ENCODE data around the gene TLDC2. TPM values are rescaled to one million over a fixed set of nuclear protein-coding genes. Genes with fewer than 3 reads are reported as not detected.

Gene TLDC2
- total and polyA plus RNA-seq, 2 of the 8 experiments (the other 6 are each of a cell fraction or from before 2014, with no cell fraction given), result 0.29 to 0.34 TPM

- H3K9me3 ChIP-seq (ENCODE audit: insufficient read depth in 2 of 2, low read depth in 1 of 2, low read length in 1 of 2), result no peaks in the 10 kb centered on the region
- H2BK15ac ChIP-seq (ENCODE audit: low read length), result no peak overlapping the region
- CTCF ChIA-PET (ENCODE audit: partially characterized antibody), result interaction anchor here (0.6 to 2.3 kb wide), 2 partner anchors 28 to 1024 kb away, joined by 3 to 8 read pairs; no protein-coding TSS in a partner anchor
- no peak overlapping the region for H2BK20ac ChIP-seq (ENCODE audit: low read length)
- DNase-seq (ENCODE audit: low read depth in 1 of 2, low spot score in 2 of 2), result no peak
- FAIRE-seq, result no peak
- WGBS, 2 experiments (ENCODE audit: extremely low coverage in 1 of 2, insufficient coverage in 1 of 2, insufficient read length in 1 of 2, insufficient replicate concordance in 2 of 2, low coverage in 1 of 2, low lambda C conversion rate in 2 of 2, missing lambda C conversion rate in 1 of 2), result 89% methylated on average over 2 of the region's 2 CpGs; no CpG with 5 or more reads in 1 of the 2 experiments
- H2AK5ac ChIP-seq (ENCODE audit: low read depth, low read length), result no peak overlapping the region
- H3K23me2 ChIP-seq (ENCODE audit: low read depth, low read length), result no peaks in the 10 kb centered on the region
- no peak overlapping the region for H3K56ac ChIP-seq (replicated peaks; ENCODE audit: insufficient read length, low read depth, low read length)
- no peak overlapping the region for H3K23ac ChIP-seq (ENCODE audit: insufficient read length)
- H3K18ac ChIP-seq (ENCODE audit: extremely low read depth, low read length), result no peak overlapping the region
- H3K27me3 ChIP-seq (replicated peaks in 1 of 4; ENCODE audit: control insufficient read depth in 3 of 4, extremely low read depth in 1 of 4, insufficient read depth in 3 of 4, low read length in 3 of 4), result no peaks in the 10 kb centered on the region
- no peaks in the 10 kb centered on the region for H4K20me1 ChIP-seq (replicated peaks in 1 of 2; ENCODE audit: control insufficient read depth in 1 of 2, insufficient read depth in 2 of 2, low read length in 2 of 2)
- H2BK120ac ChIP-seq (replicated peaks; ENCODE audit: low read depth, low read length), result no peak overlapping the region
- no peak overlapping the region for H3K9ac ChIP-seq (replicated peaks in 1 of 4; ENCODE audit: extremely low read depth in 1 of 4, low read depth in 3 of 4, low read length in 3 of 4)
- no peak overlapping the region for H2BK12ac ChIP-seq (ENCODE audit: low read depth, low read length)
- H3K4me2 ChIP-seq (ENCODE audit: insufficient read depth in 1 of 2, low read depth in 2 of 2, low read length in 2 of 2), result no peak overlapping the region
- H3K4me1 ChIP-seq (replicated peaks in 1 of 4; ENCODE audit: control insufficient read depth in 3 of 4, insufficient read depth in 4 of 4, low read length in 3 of 4), result peaks cover 0 to 6% (median 2%) of the 10 kb centered on the region in 4 experiments; a peak in 4 of 7 replicates
- no peaks in the 10 kb centered on the region for H3K79me2 ChIP-seq (ENCODE audit: control insufficient read depth in 1 of 2, insufficient read depth in 2 of 2, low read length in 2 of 2)
- no peak overlapping the region for H2AFZ ChIP-seq (ENCODE audit: low read length)
- H4K91ac ChIP-seq (replicated peaks; ENCODE audit: insufficient read length, low read length), result no peak overlapping the region
- H3K27ac ChIP-seq (ENCODE audit: low read depth, low read length), result no peak overlapping the region
- POLR2A ChIA-PET (ENCODE audit: partially characterized antibody), result no interaction called here
- no peak overlapping the region for H3K4ac ChIP-seq (replicated peaks; ENCODE audit: insufficient read length, low read depth, low read length)
- H3K14ac ChIP-seq (ENCODE audit: insufficient read length), result no peak overlapping the region
- H4K8ac ChIP-seq (ENCODE audit: extremely low read depth, insufficient read depth, low read length), result no peak overlapping the region
- no peak overlapping the region for H2BK5ac ChIP-seq (ENCODE audit: low read depth, low read length)
- no peaks in the 10 kb centered on the region for H3K79me1 ChIP-seq (ENCODE audit: low read depth, low read length)
- peaks cover 0 to 36% (median 2%) of the 10 kb centered on the region in 4 experiments; a peak in 6 of 8 replicates for H3K36me3 ChIP-seq (ENCODE audit: control insufficient read depth in 2 of 4, insufficient read depth in 4 of 4, low read length in 3 of 4)
- no peak overlapping the region for H3K4me3 ChIP-seq (ENCODE audit: extremely low read depth in 1 of 4, insufficient read depth in 2 of 4, low read depth in 3 of 4, low read length in 4 of 4)
- H4K5ac ChIP-seq (ENCODE audit: insufficient read length, low read depth, low read length), result no peak overlapping the region
- no peak for TF ChIP-seq POLR2A (IDR thresholded peaks at IDR 0.05; ENCODE audit: control extremely low read depth in 1 of 2, low read depth in 2 of 2, low read length in 2 of 2)
- no peak for TF ChIP-seq RFX5 (IDR thresholded peaks at IDR 0.05; ENCODE audit: borderline replicate concordance, low read depth, low read length)
- no peak for TF ChIP-seq POLR2AphosphoS5 (IDR thresholded peaks at IDR 0.05; ENCODE audit: low read depth, low read length)
- TF ChIP-seq TAF1 (IDR thresholded peaks at IDR 0.05; ENCODE audit: low read depth, low read length), result no peak
- TF ChIP-seq SP4 (IDR thresholded peaks at IDR 0.05; ENCODE audit: low read length), result no peak
- TF ChIP-seq CBX5 (IDR thresholded peaks at IDR 0.05; ENCODE audit: low read depth, low read length), result no peak
- no peak for TF ChIP-seq BACH1 (IDR thresholded peaks at IDR 0.05; ENCODE audit: low read length)
- no peak for TF ChIP-seq JUN (IDR thresholded peaks at IDR 0.05; ENCODE audit: low read depth, low read length)
- no peak for TF ChIP-seq YY1 (IDR thresholded peaks at IDR 0.05; ENCODE audit: low read depth, low read length)
- TF ChIP-seq HDAC2 (IDR thresholded peaks at IDR 0.05; ENCODE audit: borderline replicate concordance in 1 of 2, low read depth in 2 of 2, low read length in 2 of 2), result no peak
- TF ChIP-seq BRCA1 (IDR thresholded peaks at IDR 0.05; ENCODE audit: low read depth, low read length), result no peak
- no peak for TF ChIP-seq KDM4A (IDR thresholded peaks at IDR 0.05; ENCODE audit: low read depth, low read length, severe bottlenecking)
- TF ChIP-seq SP2 (IDR thresholded peaks at IDR 0.05; ENCODE audit: low read length), result no peak
- TF ChIP-seq SP1 (IDR thresholded peaks at IDR 0.05; ENCODE audit: low read depth, low read length), result no peak
- TF ChIP-seq E2F6 (IDR thresholded peaks at IDR 0.05), result no peak
- TF ChIP-seq EZH2 (IDR thresholded peaks at IDR 0.05; ENCODE audit: low read depth, low read length, severe bottlenecking), result no peak
Observed at GRCh38 chr20:36916199-36916598, 40.3 kb downstream of the TLDC2 start.

All from H1 (cell line).